ENCODE data around the gene DNAJC8. TPM values are rescaled to one million over a fixed set of nuclear protein-coding genes. Genes with fewer than 3 reads are reported as not detected.

Gene DNAJC8
- total RNA-seq, 4 donors from 2014 or later, result 27.4 to 55.1 (median 48.9) TPM

GRCh38 chr1:28163496-28164161 lies 69.2 kb downstream of the DNAJC8 start:
- intact Hi-C loops (cut with DNase I), result no loop called here
- H3K4me3 ChIP-seq, result no peak overlapping the region
- no peaks in the 10 kb centered on the region for H3K36me3 ChIP-seq
- TF ChIP-seq POLR2A (IDR thresholded peaks at IDR 0.05) (no peak), CTCF (IDR thresholded peaks at IDR 0.05) (no peak)
- no peaks in the 10 kb centered on the region for H3K9me3 ChIP-seq
- H3K4me1 ChIP-seq, result peaks cover 6 to 51% (median 28%) of the 10 kb centered on the region in 3 donors
- H3K27me3 ChIP-seq, result no peaks in the 10 kb centered on the region
- DNase-seq, result no peak
- peak overlapping the region in 1 of 4 donors; percentile 13 for H3K27ac ChIP-seq
- 46 to 57% methylated on average over 4 of the region's 4 CpGs for WGBS, 2 donors

- Histone ChIP-seq H3K36me3 (no peaks in the 10 kb centered on the region), H3K4me1 (peaks cover 6 to 51% (median 28%) of the 10 kb centered on the region in 3 donors), H3K4me3 (no peak overlapping the region), H3K27me3 (no peaks in the 10 kb centered on the region), H3K27ac (peak overlapping the region in 3 of 4 donors; percentile 39 to 83 (median 40)), H3K9me3 (no peaks in the 10 kb centered on the region)
- intact Hi-C loops (cut with DNase I), result no loop called here
- 47 to 84% methylated on average over 4 to 7 of the region's 7 CpGs for WGBS, 2 donors
- no peak for DNase-seq
- TF ChIP-seq CTCF (IDR thresholded peaks at IDR 0.05), result no peak
- no peak for TF ChIP-seq POLR2A (IDR thresholded peaks at IDR 0.05)
Measured at GRCh38 chr1:28162151-28162550, 70.7 kb downstream of the DNAJC8 start.

GRCh38 chr1:28161751-28162150 lies 71.1 kb downstream of the DNAJC8 start:
- H3K4me1 ChIP-seq, result peaks cover 6 to 51% (median 28%) of the 10 kb centered on the region in 3 donors
- H3K9me3 ChIP-seq, result no peaks in the 10 kb centered on the region
- peak overlapping the region in 3 of 4 donors; percentile 39 to 83 (median 40) for H3K27ac ChIP-seq
- H3K4me3 ChIP-seq, result no peak overlapping the region
- intact Hi-C loops (cut with DNase I), result no loop called here
- WGBS, 2 donors, result 49 to 58% methylated on average over 3 of the region's 3 CpGs
- no peaks in the 10 kb centered on the region for H3K36me3 ChIP-seq
- no peaks in the 10 kb centered on the region for H3K27me3 ChIP-seq
- TF ChIP-seq CTCF (IDR thresholded peaks at IDR 0.05) (no peak), POLR2A (IDR thresholded peaks at IDR 0.05) (no peak)
- no peak for DNase-seq

- intact Hi-C loops (cut with DNase I), result no loop called here
- TF ChIP-seq CTCF (IDR thresholded peaks at IDR 0.05), result no peak
- TF ChIP-seq POLR2A (IDR thresholded peaks at IDR 0.05), result no peak
- H3K9me3 ChIP-seq, result no peaks in the 10 kb centered on the region
- H3K4me3 ChIP-seq, result no peak overlapping the region
- H3K4me1 ChIP-seq, result peaks cover 6 to 51% (median 28%) of the 10 kb centered on the region in 3 donors
- H3K36me3 ChIP-seq, result no peaks in the 10 kb centered on the region
- 48 to 49% methylated on average over 5 of the region's 5 CpGs for WGBS, 2 donors
- peak overlapping the region; percentile 58 to 86 (median 78) for H3K27ac ChIP-seq
- no peak for DNase-seq
- no peaks in the 10 kb centered on the region for H3K27me3 ChIP-seq
Measured at GRCh38 chr1:28160782-28161266, 72.0 kb downstream of the DNAJC8 start.

- Histone ChIP-seq H3K36me3 (no peaks in the 10 kb centered on the region), H3K4me3 (no peak overlapping the region), H3K9me3 (no peaks in the 10 kb centered on the region), H3K27me3 (no peaks in the 10 kb centered on the region), H3K4me1 (peaks cover 6 to 50% (median 28%) of the 10 kb centered on the region in 3 donors), H3K27ac (peak overlapping the region in 1 of 4 donors; percentile 83)
- intact Hi-C loops (cut with DNase I), result no loop called here
- TF ChIP-seq CTCF (IDR thresholded peaks at IDR 0.05), result no peak
- TF ChIP-seq POLR2A (IDR thresholded peaks at IDR 0.05), result no peak
- 80 to 83% methylated on average over 7 of the region's 7 CpGs for WGBS, 2 donors
- DNase-seq, result no peak
Measured at GRCh38 chr1:28159680-28160079, 73.1 kb downstream of the DNAJC8 start.
